ENCODE data around the gene AAGAB.
"Not testable (repeated sequence)": the region's sequence is repeated elsewhere in the genome, so short reads cannot be mapped to it uniquely, and the experiment has no call there.

AAGAB gene

GRCh38 chr15:67164811-67165253 lies 89.6 kb downstream of the AAGAB start:
- no peak for DNase-seq (ENCODE audit: low read depth, low spot score)
- no peak overlapping the region for H3K4me3 ChIP-seq (ENCODE audit: low read length)

- no peak for DNase-seq (ENCODE audit: low read depth, low spot score)
- H3K4me3 ChIP-seq (ENCODE audit: low read length) = no peak overlapping the region
These were observed 90.1 kb downstream of the AAGAB start for GRCh38 chr15:67164401-67164791.

GRCh38 chr15:67163180-67163579 lies 91.3 kb downstream of the AAGAB start:
- no peak overlapping the region for H3K4me3 ChIP-seq (ENCODE audit: low read length)
- DNase-seq (ENCODE audit: low read depth, low spot score) = no peak

- no peak overlapping the region for H3K4me3 ChIP-seq (ENCODE audit: low read length)
- DNase-seq (ENCODE audit: low read depth, low spot score) = no peak
These were observed 92.6 kb downstream of the AAGAB start for GRCh38 chr15:67161881-67162280.

GRCh38 chr15:67161412-67161811 lies 93.0 kb downstream of the AAGAB start:
- DNase-seq (ENCODE audit: low read depth, low spot score) = no peak
- H3K4me3 ChIP-seq (ENCODE audit: low read length) = no peak overlapping the region

GRCh38 chr15:67158367-67158766 lies 96.1 kb downstream of the AAGAB start:
- DNase-seq (ENCODE audit: low read depth, low spot score) = no peak
- H3K4me3 ChIP-seq (ENCODE audit: low read length) = no peak overlapping the region

GRCh38 chr15:67157521-67158252 lies 96.8 kb downstream of the AAGAB start:
- no peak for DNase-seq (ENCODE audit: low read depth, low spot score)
- H3K4me3 ChIP-seq (ENCODE audit: low read length) = no peak overlapping the region

- no peak overlapping the region for H3K4me3 ChIP-seq (ENCODE audit: low read length)
- DNase-seq (ENCODE audit: low read depth, low spot score) = no peak
These were observed 97.6 kb downstream of the AAGAB start for GRCh38 chr15:67156834-67157233.

GRCh38 chr15:67156426-67156825 lies 98.0 kb downstream of the AAGAB start:
- no peak overlapping the region for H3K4me3 ChIP-seq (ENCODE audit: low read length)
- DNase-seq (ENCODE audit: low read depth, low spot score) = no peak

- H3K4me3 ChIP-seq (ENCODE audit: low read length) = no peak overlapping the region
- DNase-seq (ENCODE audit: low read depth, low spot score) = no peak
These were observed 100.2 kb downstream of the AAGAB start for GRCh38 chr15:67154249-67154648.

GRCh38 chr15:67153044-67153443 lies 101.4 kb downstream of the AAGAB start:
- DNase-seq (ENCODE audit: low read depth, low spot score); H3K4me3 ChIP-seq (ENCODE audit: low read length): not testable (repeated sequence)

GRCh38 chr15:67152429-67152828 lies 102.0 kb downstream of the AAGAB start:
- DNase-seq (ENCODE audit: low read depth, low spot score) = no peak
- no peak overlapping the region for H3K4me3 ChIP-seq (ENCODE audit: low read length)
